ENCODE measurements around the gene FBXW11. TPM values are rescaled to one million over a fixed set of nuclear protein-coding genes. Genes with fewer than 3 reads are reported as not detected.

FBXW11 gene
- total and polyA plus RNA-seq, 2 of the 8 experiments (the other 6 are each of a cell fraction or from before 2014, with no cell fraction given), result 45.0 to 75.6 TPM

DNA sequence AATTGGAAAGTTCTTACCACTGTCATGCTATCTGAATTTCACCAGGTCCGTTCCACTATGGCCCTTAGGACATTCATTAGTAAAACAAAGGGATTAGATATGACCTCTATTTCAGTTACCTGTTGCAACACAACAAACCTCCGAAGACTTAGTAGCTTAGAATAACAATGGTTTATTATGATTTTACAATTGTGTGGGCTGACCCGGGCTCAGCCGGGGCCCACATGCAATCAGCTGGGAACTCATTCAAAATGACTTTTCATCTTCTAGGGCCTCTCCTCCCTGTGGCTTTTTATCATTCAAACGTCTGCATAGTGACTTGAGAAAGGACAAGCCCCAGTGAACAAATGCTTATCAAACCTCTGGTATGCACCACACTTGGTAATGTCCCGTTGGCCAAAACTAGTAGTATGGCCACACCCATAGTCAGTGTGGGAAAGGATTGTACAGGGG lies 2.3 kb upstream of the FBXW11 start:
- peak overlapping the region in 3 of 4 experiments; percentile 95 to 99 (median 97); a peak in 5 of 8 replicates for H3K4me3 ChIP-seq (ENCODE audit: extremely low read depth in 1 of 4, insufficient read depth in 2 of 4, low read depth in 3 of 4, low read length in 4 of 4)
- peaks cover 11% of the 10 kb centered on the region for H3K23me2 ChIP-seq (ENCODE audit: low read depth, low read length)
- peak overlapping the region; percentile 88 for H4K5ac ChIP-seq (ENCODE audit: insufficient read length, low read depth, low read length)
- H2AFZ ChIP-seq (ENCODE audit: low read length), result no peak overlapping the region
- H3K27ac ChIP-seq (ENCODE audit: low read depth, low read length), result peak overlapping the region; percentile 47; the same call in 1 of the 2 replicates
- FAIRE-seq, result peak; percentile 36
- peaks cover 2 to 5% of the 10 kb centered on the region in 2 experiments for H4K20me1 ChIP-seq (replicated peaks in 1 of 2; ENCODE audit: control insufficient read depth in 1 of 2, insufficient read depth in 2 of 2, low read length in 2 of 2)
- peak; percentile 56 to 70 for DNase-seq (ENCODE audit: low read depth in 1 of 2, low spot score in 2 of 2)
- no peak overlapping the region for H2BK20ac ChIP-seq (ENCODE audit: low read length)
- H3K27me3 ChIP-seq (replicated peaks in 1 of 4; ENCODE audit: control insufficient read depth in 3 of 4, extremely low read depth in 1 of 4, insufficient read depth in 3 of 4, low read length in 3 of 4), result no peaks in the 10 kb centered on the region
- no peak overlapping the region for H3K14ac ChIP-seq (ENCODE audit: insufficient read length)
- no peaks in the 10 kb centered on the region for H3K9me3 ChIP-seq (ENCODE audit: insufficient read depth in 2 of 2, low read depth in 1 of 2, low read length in 1 of 2)
- H2BK12ac ChIP-seq (ENCODE audit: low read depth, low read length), result no peak overlapping the region
- no peak overlapping the region for H4K8ac ChIP-seq (ENCODE audit: extremely low read depth, insufficient read depth, low read length)
- peaks cover 10 to 23% (median 15%) of the 10 kb centered on the region in 4 experiments for H3K4me1 ChIP-seq (replicated peaks in 1 of 4; ENCODE audit: control insufficient read depth in 3 of 4, insufficient read depth in 4 of 4, low read length in 3 of 4)
- no peak overlapping the region for H3K4ac ChIP-seq (replicated peaks; ENCODE audit: insufficient read length, low read depth, low read length)
- peaks cover 5% of the 10 kb centered on the region; the same call in 1 of the 2 replicates for H3K79me1 ChIP-seq (ENCODE audit: low read depth, low read length)
- H2BK15ac ChIP-seq (ENCODE audit: low read length), result no peak overlapping the region
- H3K4me2 ChIP-seq (ENCODE audit: insufficient read depth in 1 of 2, low read depth in 2 of 2, low read length in 2 of 2), result peak overlapping the region; percentile 75 to 97
- H2BK120ac ChIP-seq (replicated peaks; ENCODE audit: low read depth, low read length), result no peak overlapping the region
- H3K9ac ChIP-seq (replicated peaks in 1 of 4; ENCODE audit: extremely low read depth in 1 of 4, low read depth in 3 of 4, low read length in 3 of 4), result no peak overlapping the region; a peak in 1 of 7 replicates
- H4K91ac ChIP-seq (replicated peaks; ENCODE audit: insufficient read length, low read length), result no peak overlapping the region
- H3K23ac ChIP-seq (ENCODE audit: insufficient read length), result no peak overlapping the region
- no peak overlapping the region for H2AK5ac ChIP-seq (ENCODE audit: low read depth, low read length)
- H3K79me2 ChIP-seq (ENCODE audit: control insufficient read depth in 1 of 2, insufficient read depth in 2 of 2, low read length in 2 of 2), result peaks cover 23 to 39% of the 10 kb centered on the region in 2 experiments
- WGBS, 2 experiments (ENCODE audit: extremely low coverage in 1 of 2, insufficient coverage in 1 of 2, insufficient read length in 1 of 2, insufficient replicate concordance in 2 of 2, low coverage in 1 of 2, low lambda C conversion rate in 2 of 2, missing lambda C conversion rate in 1 of 2), result 2% methylated on average over 6 of the region's 6 CpGs; no CpG with 5 or more reads in 1 of the 2 experiments
- no peak overlapping the region for H3K18ac ChIP-seq (ENCODE audit: extremely low read depth, low read length)
- no peaks in the 10 kb centered on the region for H3K36me3 ChIP-seq (ENCODE audit: control insufficient read depth in 2 of 4, insufficient read depth in 4 of 4, low read length in 3 of 4)
- CTCF ChIA-PET (ENCODE audit: partially characterized antibody), result interaction anchor here (0.7 to 6.0 kb wide), 16 partner anchors 12 to 442 kb away, joined by 3 to 40 read pairs (median 4); no protein-coding TSS in a partner anchor
- no peak overlapping the region for H3K56ac ChIP-seq (replicated peaks; ENCODE audit: insufficient read length, low read depth, low read length)
- POLR2A ChIA-PET (ENCODE audit: partially characterized antibody), result interaction anchor here (0.7 to 6.6 kb wide), 13 partner anchors 9 to 103 kb away, joined by 3 to 66 read pairs (median 4); no protein-coding TSS in a partner anchor
- H2BK5ac ChIP-seq (ENCODE audit: low read depth, low read length), result peak overlapping the region; percentile 100; the same call in 1 of the 2 replicates
- TF ChIP-seq SP4 (IDR thresholded peaks at IDR 0.05; ENCODE audit: low read length), result no peak
- no peak for TF ChIP-seq MAFK (IDR thresholded peaks at IDR 0.05; ENCODE audit: low read depth, low read length)
- no peak for TF ChIP-seq RBBP5 (IDR thresholded peaks at IDR 0.05; ENCODE audit: borderline replicate concordance, low read depth, low read length)
- TF ChIP-seq GABPA (IDR thresholded peaks at IDR 0.05; ENCODE audit: borderline replicate concordance, insufficient read depth, low read length), result no peak
- TF ChIP-seq KDM1A (IDR thresholded peaks at IDR 0.05; ENCODE audit: borderline replicate concordance, low read length), result no peak
- no peak for TF ChIP-seq ZNF274 (IDR thresholded peaks at IDR 0.05; ENCODE audit: borderline replicate concordance, extremely low read depth, low read length)
- TF ChIP-seq BRCA1 (IDR thresholded peaks at IDR 0.05; ENCODE audit: low read depth, low read length), result no peak
- TF ChIP-seq SIRT6 (IDR thresholded peaks at IDR 0.05; ENCODE audit: low read length), result no peak
- TF ChIP-seq CTCF (IDR thresholded peaks at IDR 0.05; ENCODE audit: control extremely low read depth in 1 of 3, insufficient read depth in 1 of 3, low read depth in 1 of 3, low read length in 3 of 3), result no peak
- no peak for TF ChIP-seq EGR1 (IDR thresholded peaks at IDR 0.05; ENCODE audit: borderline replicate concordance, low read depth, low read length)
- TF ChIP-seq SIN3A (conservative IDR thresholded peaks at IDR 0.05 in 1 of 2, IDR thresholded peaks at IDR 0.05 in 1 of 2; ENCODE audit: low read depth in 1 of 2, low read length in 2 of 2), result peak; percentile 50 to 90; a peak in 2 of 4 replicates

All from H1 (cell line).